Heart left ventricle (tissue), 16 donors: ENCODE data around the gene LPIN1. TPM values are rescaled to one million over a fixed set of nuclear protein-coding genes. Genes with fewer than 3 reads are reported as not detected.

Experiments
- ATAC-seq, 4 donors: fragments of 200-7000 bp; cut with Tn5 transposase; one replicate each; pipeline ENCODE4 v1.9.1; 2020 to 2022; ENCODE audit warnings: moderate library complexity in 4 of 4, mild to moderate bottlenecking in 3 of 4, moderate number of reproducible peaks in 1 of 4
- DNase-seq, 5 donors: peaks; one replicate each; pipeline ENCODE4 v3.0.0-alpha.2; 2020
- H3K27ac ChIP-seq, 12 donors: fragments of 200-600 bp; sonication (generic) in 4 of 12; one replicate each; pipeline versions ENCODE4 v1.5.0 to v1.8.0; 2016 to 2022; ENCODE audit warnings: mild to moderate bottlenecking in 2 of 12
- H3K27me3 ChIP-seq, 9 donors: fragments of 200-600 bp; sonication (generic) in 2 of 9; one replicate each; pipeline versions ENCODE4 v1.5.1 to v1.8.0; 2016 to 2022; ENCODE audit warnings: mild to moderate bottlenecking in 3 of 9
- H3K36me3 ChIP-seq, 9 donors: fragments of 200-600 bp; sonication (generic) in 2 of 9; one replicate each; pipeline versions ENCODE4 v1.5.0 to v1.8.0; 2018 to 2022; ENCODE audit warnings: mild to moderate bottlenecking in 2 of 9
- H3K4me1 ChIP-seq, 12 donors: fragments of 200-600 bp; sonication (generic) in 4 of 12; one replicate each; pipeline versions ENCODE4 v1.5.0 to v1.8.0; 2016 to 2022; ENCODE audit warnings: mild to moderate bottlenecking in 3 of 12
- H3K4me3 ChIP-seq, 12 donors: fragments of 200-600 bp; sonication (generic) in 4 of 12; one replicate each; pipeline versions ENCODE4 v1.5.0 to v1.8.0; 2017 to 2022; ENCODE audit warnings: mild to moderate bottlenecking in 9 of 12, moderate library complexity in 4 of 12
- H3K9me3 ChIP-seq, 12 donors: fragments of 200-600 bp; sonication (generic) in 4 of 12; one replicate each; pipeline versions ENCODE4 v1.5.0 to v1.8.0; 2016 to 2022; ENCODE audit warnings: mild to moderate bottlenecking in 1 of 12
- POLR2A ChIP-seq, 2 donors: fragments of 450-650 bp; IDR thresholded peaks; one replicate each; pipeline ENCODE4 v1.6.1; 2017; ENCODE audit warnings: antibody characterized with exemption in 2 of 2, mild to moderate bottlenecking in 2 of 2, moderate library complexity in 2 of 2
- WGBS, 4 donors: extraction: QIAGEN DNeasy Blood & Tissue Kit in 2 of 4; methylation state at CpG; one replicate each; pipeline versions ENCODE4 v1.1.5 to v1.1.7; 2013 to 2018; 5-methylcytosine and 5-hydroxymethylcytosine counted together
- intact Hi-C, 10 donors: fragments of 100-400 bp; cut with DNase I; formaldehyde crosslinking; loops; one replicate each; pipeline versions ENCODE4 v1.11.1 to v1.14.2; 2022
- polyA plus RNA-seq, 2 donors: library from polyadenylated mRNA; stranded (reverse); fragments of 200-250 nt; gene quantifications; one replicate each; pipeline ENCODE4 v1.2.3, GENCODE V29; 2013
- total RNA-seq, 9 donors: library from RNA; depleted of rRNA in 2 of 9; stranded (reverse); fragments of >200 nt in 2 of 9; fragmentation: NEBNext Ultra II Directional in 3 of 9; extraction: Animal tissue kit (Norgen Biotek cat#: 25700) in 3 of 9; gene quantifications; one replicate each; pipeline versions ENCODE4 v1.1.0 to v1.2.4, GENCODE V29; 2016 to 2023
- TF ChIP-seq, protein P1 (sequence below), 12 donors: fragments of 200-600 bp; sonication (generic) in 4 of 12; IDR thresholded peaks; one replicate each; pipeline versions ENCODE4 v1.5.0 to v1.8.0; 2018 to 2022; ENCODE audit warnings: antibody characterized with exemption in 12 of 12, mild to moderate bottlenecking in 5 of 12
- donor health status: ischemic (EF 13 %, LVEDD 7.1; RV severe dilation, severe dysfunction).
- donor health status: healthy with polysubstance abuse.
- donor health status: DM: no; HTN: yes; CAD: no.
- donor health status: DM: no; HTN: no; CAD: no.
- donor health status: ischemic (EF 25% LVEDD 6.9; RV normal size, moderate dysfunction).
- donor health status: ischemic (EF 25% LVEDD 5.7; RV mildly dilated, moderate dysfunction).
- donor health status: healthy.
- donor health status: DM: yes; HTN: yes; CAD: no.
- donor health status: ischemic (EF 35%, LVEDD 5.7; RV mildly dilated, moderate dysfunction).
- donor health status: nonischemic (EF 11% LVEDD 7.7; RV severe dilation, severe dysfunction).
- donor health status: DM: yes; HTN: yes; CAD: no.
- donor health status: PGD.
- donor health status: ischemic (EF 29% LVEDD 5.4; RV normal size, mild dysfunction).
- donor health status: nonischemic (EF 23%, LVEDD 6.1; RV moderate dilation, normal function).

Gene LPIN1
- total and polyA plus RNA-seq, 11 donors, result 15.0 to 57.1 (median 43.8) TPM

DNA sequence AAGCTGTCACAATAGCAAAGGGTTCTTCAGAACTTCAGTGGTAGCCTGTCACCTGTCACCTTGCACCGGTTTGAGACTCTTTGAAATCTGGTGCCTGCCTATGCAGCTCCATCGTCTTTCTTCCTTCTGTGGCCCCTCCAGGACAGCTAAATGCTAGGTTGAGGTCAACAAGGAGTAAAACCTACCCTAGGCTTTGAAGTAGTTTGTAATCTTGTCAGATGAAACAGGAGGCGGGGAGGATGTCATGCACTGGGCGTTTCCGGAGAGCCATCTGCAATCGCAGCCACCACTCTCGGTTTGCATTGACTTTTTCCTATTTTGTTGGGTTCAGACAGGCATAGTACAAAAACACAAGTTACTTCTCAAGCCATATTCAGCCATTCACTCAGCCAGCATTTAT, 116.7 kb downstream of the LPIN1 start:
- 69 to 80% (median 74%) methylated on average over 7 of the region's 7 CpGs for WGBS, 4 donors
- intact Hi-C loops, result loop anchor here (2.0 to 10.0 kb wide), 14 partner anchors 312 to 1144 kb away; partner anchors contain the start of gene TRIB2 (in 7 of the 10)
- TF ChIP-seq, protein P1, sequence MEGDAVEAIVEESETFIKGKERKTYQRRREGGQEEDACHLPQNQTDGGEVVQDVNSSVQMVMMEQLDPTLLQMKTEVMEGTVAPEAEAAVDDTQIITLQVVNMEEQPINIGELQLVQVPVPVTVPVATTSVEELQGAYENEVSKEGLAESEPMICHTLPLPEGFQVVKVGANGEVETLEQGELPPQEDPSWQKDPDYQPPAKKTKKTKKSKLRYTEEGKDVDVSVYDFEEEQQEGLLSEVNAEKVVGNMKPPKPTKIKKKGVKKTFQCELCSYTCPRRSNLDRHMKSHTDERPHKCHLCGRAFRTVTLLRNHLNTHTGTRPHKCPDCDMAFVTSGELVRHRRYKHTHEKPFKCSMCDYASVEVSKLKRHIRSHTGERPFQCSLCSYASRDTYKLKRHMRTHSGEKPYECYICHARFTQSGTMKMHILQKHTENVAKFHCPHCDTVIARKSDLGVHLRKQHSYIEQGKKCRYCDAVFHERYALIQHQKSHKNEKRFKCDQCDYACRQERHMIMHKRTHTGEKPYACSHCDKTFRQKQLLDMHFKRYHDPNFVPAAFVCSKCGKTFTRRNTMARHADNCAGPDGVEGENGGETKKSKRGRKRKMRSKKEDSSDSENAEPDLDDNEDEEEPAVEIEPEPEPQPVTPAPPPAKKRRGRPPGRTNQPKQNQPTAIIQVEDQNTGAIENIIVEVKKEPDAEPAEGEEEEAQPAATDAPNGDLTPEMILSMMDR (IDR thresholded peaks at IDR 0.05), result no peak
- no peak for TF ChIP-seq POLR2A (IDR thresholded peaks at IDR 0.05)

GRCh38 chr2:11863513-11864328, 117.3 kb downstream of the LPIN1 start:
- intact Hi-C loops, result loop anchor here (2.0 to 10.0 kb wide), 15 partner anchors 311 to 1145 kb away; partner anchors contain the start of gene TRIB2 (in 7 of the 10)
- H3K4me1 ChIP-seq, result peaks cover 0 to 28% (median 12%) of the 10 kb centered on the region in 12 donors
- H3K9me3 ChIP-seq, result peaks cover 0 to 3% (median 0%) of the 10 kb centered on the region in 12 donors
- ATAC-seq (peak; percentile 83 to 96 (median 94)), DNase-seq (peak; percentile 85 to 91 (median 87))
- H3K36me3 ChIP-seq, result no peaks in the 10 kb centered on the region
- TF ChIP-seq, protein P1 (IDR thresholded peaks at IDR 0.05), result peak; percentile 90 to 99 (median 96)
- no peak for TF ChIP-seq POLR2A (IDR thresholded peaks at IDR 0.05)
- no peaks in the 10 kb centered on the region for H3K27me3 ChIP-seq
- H3K4me3 ChIP-seq, result peak overlapping the region in 6 of 12 donors; percentile 3 to 24 (median 15)
- WGBS, 4 donors, result 15 to 17% (median 16%) methylated on average over 12 of the region's 12 CpGs
- peak overlapping the region in 11 of 12 donors; percentile 45 to 67 (median 53) for H3K27ac ChIP-seq

More for the DNA sequence above, 116.7 kb downstream of the LPIN1 start:
- Histone ChIP-seq H3K9me3 (peaks cover 0 to 9% (median 0%) of the 10 kb centered on the region in 12 donors), H3K27ac (peak overlapping the region in 9 of 12 donors; percentile 47 to 67 (median 53)), H3K4me1 (peaks cover 0 to 28% (median 12%) of the 10 kb centered on the region in 12 donors), H3K4me3 (no peak overlapping the region), H3K36me3 (no peaks in the 10 kb centered on the region), H3K27me3 (no peaks in the 10 kb centered on the region)
- DNase-seq (no peak), ATAC-seq (no peak)

- intact Hi-C loops, result loop anchor here (2.0 to 10.0 kb wide), 13 partner anchors 310 to 1144 kb away; partner anchors contain the start of gene TRIB2 (in 5 of the 10)
- peak overlapping the region in 3 of 12 donors; percentile 44 to 58 (median 45) for H3K27ac ChIP-seq
- no peaks in the 10 kb centered on the region for H3K27me3 ChIP-seq
- ATAC-seq (no peak), DNase-seq (no peak)
- WGBS, 4 donors, result 96 to 98% (median 97%) methylated on average over 8 of the region's 8 CpGs
- H3K4me3 ChIP-seq, result no peak overlapping the region
- no peak for TF ChIP-seq POLR2A (IDR thresholded peaks at IDR 0.05)
- TF ChIP-seq, protein P1 (IDR thresholded peaks at IDR 0.05), result no peak
- H3K4me1 ChIP-seq, result peaks cover 0 to 18% (median 12%) of the 10 kb centered on the region in 12 donors
- peaks cover 0 to 3% (median 0%) of the 10 kb centered on the region in 12 donors for H3K9me3 ChIP-seq
- no peaks in the 10 kb centered on the region for H3K36me3 ChIP-seq
Observed at GRCh38 chr2:11864724-11865123, 118.3 kb downstream of the LPIN1 start.

DNA sequence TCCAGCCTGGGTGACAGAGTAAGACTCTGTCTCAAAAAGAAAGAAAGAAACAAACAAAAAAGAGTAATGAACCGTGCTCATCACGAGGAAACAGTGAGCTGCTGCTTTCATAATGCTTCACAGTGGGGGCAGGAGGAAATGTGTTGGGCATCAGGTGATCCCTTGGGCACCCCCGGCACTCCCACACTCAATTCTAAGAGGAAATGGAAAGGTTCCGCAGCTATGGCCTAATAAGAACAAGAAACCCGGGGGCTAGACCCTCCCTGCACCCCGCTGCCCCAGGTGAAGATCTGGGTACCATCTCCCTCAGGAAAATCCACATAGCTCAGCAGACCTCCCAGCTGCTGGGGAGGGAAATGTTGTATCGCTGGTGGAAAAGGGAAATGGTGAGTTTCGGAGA, 118.9 kb downstream of the LPIN1 start:
- WGBS, 4 donors, result 94 to 97% (median 95%) methylated on average over 8 of the region's 8 CpGs
- no peaks in the 10 kb centered on the region for H3K36me3 ChIP-seq
- H3K4me3 ChIP-seq, result no peak overlapping the region
- H3K9me3 ChIP-seq, result peaks cover 0 to 3% (median 0%) of the 10 kb centered on the region in 12 donors
- intact Hi-C loops, result loop anchor here in 8 of 10 donors (2.0 to 10.0 kb wide), 10 partner anchors 309 to 1143 kb away; partner anchors contain the start of gene TRIB2 (in 3 of the 8)
- peaks cover 0 to 18% (median 12%) of the 10 kb centered on the region in 12 donors for H3K4me1 ChIP-seq
- H3K27me3 ChIP-seq, result no peaks in the 10 kb centered on the region
- no peak overlapping the region for H3K27ac ChIP-seq
- ATAC-seq (no peak), DNase-seq (no peak)
- TF ChIP-seq, protein P1 (IDR thresholded peaks at IDR 0.05), result no peak
- TF ChIP-seq POLR2A (IDR thresholded peaks at IDR 0.05), result no peak
